SJCRH30 (cell line): ENCODE measurements around the gene GEMIN5. TPM values are rescaled to one million over a fixed set of nuclear protein-coding genes. Genes with fewer than 3 reads are reported as not detected.

Experiments used
- DNase-seq, 2 experiments: peaks; one replicate each; pipeline ENCODE4 v3.0.0-alpha.2; 2015 to 2020
- H3K27ac ChIP-seq: fragments of 250-450 bp; sonication (Bioruptor Pico); 2 replicates; pipeline ENCODE4 v1.5.1; 2020; ENCODE audit warnings: mild to moderate bottlenecking, moderate library complexity
- H3K27me3 ChIP-seq: fragments of 250-450 bp; sonication (Bioruptor Pico); 2 replicates; pipeline ENCODE4 v1.5.1; 2020; ENCODE audit warnings: mild to moderate bottlenecking, moderate library complexity
- H3K36me3 ChIP-seq: fragments of 250-450 bp; sonication (Bioruptor Pico); 2 replicates; pipeline ENCODE4 v1.5.1; 2020; ENCODE audit warnings: mild to moderate bottlenecking, moderate library complexity
- H3K4me1 ChIP-seq: fragments of 250-450 bp; sonication (Bioruptor Pico); 2 replicates; pipeline ENCODE4 v1.5.1; 2020; ENCODE audit warnings: mild to moderate bottlenecking, moderate library complexity
- H3K4me3 ChIP-seq: fragments of 250-450 bp; sonication (Bioruptor Pico); 2 replicates; pipeline ENCODE4 v1.5.1; 2020; ENCODE audit warnings: mild to moderate bottlenecking, moderate library complexity
- H3K9me3 ChIP-seq: fragments of 250-450 bp; sonication (Bioruptor Pico); replicated peaks from 2 replicates; pipeline ENCODE4 v1.5.1; 2020; ENCODE audit warnings: mild to moderate bottlenecking, moderate library complexity
- total RNA-seq: library from RNA; depleted of rRNA; stranded (reverse); fragments of >200 nt; shearing (Covaris generic); gene quantifications from 2 replicates; pipeline ENCODE4 v1.2.3, GENCODE V29; 2014

The GEMIN5 gene
- total RNA-seq, 1 experiment from 2014 or later = 47.1 TPM

GRCh38 chr5:154858972-154859871 lies 78.8 kb downstream of the GEMIN5 start:
- Histone ChIP-seq H3K4me3 (peak overlapping the region; percentile 73), H3K36me3 (0 out of 2 replicates have a peak, but pooled peaks cover 6% of the 10 kb centered on the region), H3K4me1 (0 out of 2 replicates have a peak, but pooled peaks cover 2% of the 10 kb centered on the region), H3K27ac (peak overlapping the region; percentile 92), H3K9me3 (no peaks in the 10 kb centered on the region), H3K27me3 (no peaks in the 10 kb centered on the region)
- DNase-seq = peak in 1 of 2 experiments; percentile 23

- Histone ChIP-seq H3K27ac (peak within 1 kb of the TSS; percentile 92), H3K36me3 (0 out of 2 replicates have a peak, but pooled peaks cover 4% of the 10 kb centered on the region), H3K27me3 (no peaks in the 10 kb centered on the region), H3K9me3 (no peaks in the 10 kb centered on the region), H3K4me1 (0 out of 2 replicates have a peak, but pooled peaks cover 2% of the 10 kb centered on the region), H3K4me3 (peak within 1 kb of the TSS; percentile 73)
- peak; percentile 98 to 99 for DNase-seq
Measured at GRCh38 chr5:154858297-154858971, 79.6 kb downstream of the GEMIN5 start, which contains the start of gene CNOT8. TSS of gene CNOT8 (plus strand) at chr5:154858627. CDS start at chr5:154863279, 4,652 bp downstream.

GRCh38 chr5:154857530-154858296 lies 80.3 kb downstream of the GEMIN5 start:
- Histone ChIP-seq H3K9me3 (no peaks in the 10 kb centered on the region), H3K27me3 (no peaks in the 10 kb centered on the region), H3K27ac (peak overlapping the region; percentile 92), H3K36me3 (no peaks in the 10 kb centered on the region), H3K4me3 (peak overlapping the region; percentile 73), H3K4me1 (0 out of 2 replicates have a peak, but pooled peaks cover 2% of the 10 kb centered on the region)
- DNase-seq = peak; percentile 97 to 98

- Histone ChIP-seq H3K9me3 (no peaks in the 10 kb centered on the region), H3K27ac (no peak overlapping the region; the same call in 1 of the 2 replicates), H3K4me1 (0 out of 2 replicates have a peak, but pooled peaks cover 4% of the 10 kb centered on the region), H3K4me3 (no peak overlapping the region; the same call in 1 of the 2 replicates), H3K27me3 (no peaks in the 10 kb centered on the region), H3K36me3 (no peaks in the 10 kb centered on the region)
- no peak for DNase-seq
Measured at GRCh38 chr5:154851351-154851750, 86.7 kb downstream of the GEMIN5 start.

- no peaks in the 10 kb centered on the region for H3K9me3 ChIP-seq
- peak; percentile 76 to 87 for DNase-seq
- 0 out of 2 replicates have a peak, but pooled peaks cover 4% of the 10 kb centered on the region for H3K4me1 ChIP-seq
- peak within 1 kb of the TSS; percentile 27; the same call in 1 of the 2 replicates for H3K27ac ChIP-seq
- H3K4me3 ChIP-seq = peak within 1 kb of the TSS; percentile 48
- no peaks in the 10 kb centered on the region for H3K36me3 ChIP-seq
- no peaks in the 10 kb centered on the region for H3K27me3 ChIP-seq
Measured at GRCh38 chr5:154850255-154851062, 87.6 kb downstream of the GEMIN5 start, which contains the start of gene FAXDC2. TSS of gene FAXDC2 (minus strand) at chr5:154850603. CDS start at chr5:154838178, 12,425 bp downstream.

- 0 out of 2 replicates have a peak, but pooled peaks cover 4% of the 10 kb centered on the region for H3K4me1 ChIP-seq
- H3K4me3 ChIP-seq = peak overlapping the region; percentile 48
- H3K27ac ChIP-seq = no peak overlapping the region
- no peak for DNase-seq
- no peaks in the 10 kb centered on the region for H3K27me3 ChIP-seq
- no peaks in the 10 kb centered on the region for H3K9me3 ChIP-seq
- H3K36me3 ChIP-seq = no peaks in the 10 kb centered on the region
Measured at GRCh38 chr5:154849791-154850201, 88.2 kb downstream of the GEMIN5 start.

GRCh38 chr5:154849264-154849785 lies 88.7 kb downstream of the GEMIN5 start:
- Histone ChIP-seq H3K4me3 (no peak overlapping the region), H3K27me3 (no peaks in the 10 kb centered on the region), H3K9me3 (no peaks in the 10 kb centered on the region), H3K27ac (no peak overlapping the region), H3K36me3 (no peaks in the 10 kb centered on the region), H3K4me1 (0 out of 2 replicates have a peak, but pooled peaks cover 4% of the 10 kb centered on the region)
- DNase-seq = no peak

- Histone ChIP-seq H3K9me3 (no peaks in the 10 kb centered on the region), H3K27ac (no peak overlapping the region)
Measured at GRCh38 chr5:154844809-154845208, 93.2 kb downstream of the GEMIN5 start.

GRCh38 chr5:154842689-154843530 lies 95.1 kb downstream of the GEMIN5 start:
- Histone ChIP-seq H3K27me3 (no peaks in the 10 kb centered on the region), H3K9me3 (no peaks in the 10 kb centered on the region), H3K4me1 (no peaks in the 10 kb centered on the region), H3K27ac (no peak overlapping the region), H3K36me3 (no peaks in the 10 kb centered on the region), H3K4me3 (no peak overlapping the region)
- no peak for DNase-seq

More at GRCh38 chr5:154844809-154845208, 93.2 kb downstream of the GEMIN5 start:
- Histone ChIP-seq H3K4me1 (no peaks in the 10 kb centered on the region), H3K27me3 (no peaks in the 10 kb centered on the region), H3K4me3 (no peak overlapping the region), H3K36me3 (no peaks in the 10 kb centered on the region)
- DNase-seq = no peak

GRCh38 chr5:154841273-154841661 lies 96.7 kb downstream of the GEMIN5 start:
- no peak overlapping the region for H3K4me3 ChIP-seq
- no peaks in the 10 kb centered on the region for H3K36me3 ChIP-seq
- no peak overlapping the region for H3K27ac ChIP-seq
- no peaks in the 10 kb centered on the region for H3K4me1 ChIP-seq
- H3K9me3 ChIP-seq = no peaks in the 10 kb centered on the region
- no peak for DNase-seq
- no peaks in the 10 kb centered on the region for H3K27me3 ChIP-seq

GRCh38 chr5:154840435-154841272 lies 97.4 kb downstream of the GEMIN5 start:
- Histone ChIP-seq H3K4me3 (no peak overlapping the region), H3K4me1 (no peaks in the 10 kb centered on the region), H3K27me3 (no peaks in the 10 kb centered on the region), H3K36me3 (no peaks in the 10 kb centered on the region), H3K27ac (no peak overlapping the region), H3K9me3 (no peaks in the 10 kb centered on the region)
- no peak for DNase-seq
